OCI-LY3 (cell line): ENCODE measurements around the gene GREM1.

Experiments used
- EZH2phosphoT487 ChIP-seq: fragments of 200-600 bp; shearing (Covaris generic); IDR thresholded peaks from 2 replicates; pipeline ENCODE4 v1.6.1; 2018; ENCODE audit warnings: antibody characterized with exemption, mixed run types, low read depth
- TF ChIP-seq, protein P1 (sequence below): fragments of 200-600, 300-600 bp; sonication (generic); IDR thresholded peaks from 2 replicates; pipeline ENCODE4 v1.5.1; 2014; ENCODE audit warnings: antibody characterized with exemption, low read length, low read depth

DNA sequence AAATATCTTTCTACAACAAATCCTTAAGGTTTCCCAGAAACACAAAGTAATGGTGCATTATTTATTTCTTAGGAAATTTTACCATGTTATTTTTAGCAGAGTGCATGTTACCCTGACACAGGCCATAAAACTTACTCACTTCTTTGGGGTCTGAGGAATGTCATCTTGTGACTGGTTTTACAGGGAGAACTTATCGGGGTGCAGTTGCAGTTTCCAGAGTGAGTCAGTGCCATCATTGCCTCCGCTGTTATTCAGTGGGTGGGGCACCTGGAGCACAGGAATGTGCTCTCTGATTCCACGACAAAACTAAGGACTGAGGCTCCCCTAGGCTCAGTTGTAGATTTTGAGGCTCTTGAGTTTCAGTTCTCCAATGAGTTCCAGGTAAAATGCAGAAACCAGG is 11.1 kb upstream of the GREM1 start:
- TF ChIP-seq, protein P1, sequence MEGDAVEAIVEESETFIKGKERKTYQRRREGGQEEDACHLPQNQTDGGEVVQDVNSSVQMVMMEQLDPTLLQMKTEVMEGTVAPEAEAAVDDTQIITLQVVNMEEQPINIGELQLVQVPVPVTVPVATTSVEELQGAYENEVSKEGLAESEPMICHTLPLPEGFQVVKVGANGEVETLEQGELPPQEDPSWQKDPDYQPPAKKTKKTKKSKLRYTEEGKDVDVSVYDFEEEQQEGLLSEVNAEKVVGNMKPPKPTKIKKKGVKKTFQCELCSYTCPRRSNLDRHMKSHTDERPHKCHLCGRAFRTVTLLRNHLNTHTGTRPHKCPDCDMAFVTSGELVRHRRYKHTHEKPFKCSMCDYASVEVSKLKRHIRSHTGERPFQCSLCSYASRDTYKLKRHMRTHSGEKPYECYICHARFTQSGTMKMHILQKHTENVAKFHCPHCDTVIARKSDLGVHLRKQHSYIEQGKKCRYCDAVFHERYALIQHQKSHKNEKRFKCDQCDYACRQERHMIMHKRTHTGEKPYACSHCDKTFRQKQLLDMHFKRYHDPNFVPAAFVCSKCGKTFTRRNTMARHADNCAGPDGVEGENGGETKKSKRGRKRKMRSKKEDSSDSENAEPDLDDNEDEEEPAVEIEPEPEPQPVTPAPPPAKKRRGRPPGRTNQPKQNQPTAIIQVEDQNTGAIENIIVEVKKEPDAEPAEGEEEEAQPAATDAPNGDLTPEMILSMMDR: no peak
- no peak for TF ChIP-seq EZH2phosphoT487
